ENCODE results near the gene LCN15. TPM values are rescaled to one million over a fixed set of nuclear protein-coding genes. Genes with fewer than 3 reads are reported as not detected.
"Not testable (repeated sequence)": the region's sequence is repeated elsewhere in the genome, so short reads cannot be mapped to it uniquely, and the experiment has no call there.

LCN15 gene
- total RNA-seq, 1 donor = not detected

- no peak for DNase-seq (ENCODE audit: low read depth in 2 of 3, low spot score in 2 of 3)
Observed at GRCh38 chr9:136795000-136795348, 30.7 kb upstream of the LCN15 start.

GRCh38 chr9:136794281-136794999 lies 30.1 kb upstream of the LCN15 start:
- no peak for DNase-seq (ENCODE audit: low read depth in 2 of 3, low spot score in 2 of 3)

GRCh38 chr9:136793086-136793946 lies 29.0 kb upstream of the LCN15 start:
- no peak for DNase-seq (ENCODE audit: low read depth in 2 of 3, low spot score in 2 of 3)

GRCh38 chr9:136792321-136793085 lies 28.2 kb upstream of the LCN15 start:
- DNase-seq (ENCODE audit: low read depth in 2 of 3, low spot score in 2 of 3) = no peak

- peak; percentile 53 to 63 (median 62) for DNase-seq (ENCODE audit: low read depth in 2 of 3, low spot score in 2 of 3)
Observed at GRCh38 chr9:136791516-136792276, 27.4 kb upstream of the LCN15 start.

GRCh38 chr9:136790640-136791515 lies 26.6 kb upstream of the LCN15 start, which contains the start of gene TMEM141:
TSS of gene TMEM141 (plus strand) at chr9:136791344. CDS start at chr9:136791371, 27 bp downstream.
- DNase-seq (ENCODE audit: low read depth in 2 of 3, low spot score in 2 of 3) = peak; percentile 99

- DNase-seq (ENCODE audit: low read depth in 2 of 3, low spot score in 2 of 3) = no peak
Observed at GRCh38 chr9:136789523-136789937, 25.2 kb upstream of the LCN15 start.

- DNase-seq (ENCODE audit: low read depth in 2 of 3, low spot score in 2 of 3) = peak in 1 of 3 donors; percentile 24
Observed at GRCh38 chr9:136788644-136789522, 24.6 kb upstream of the LCN15 start.

- DNase-seq (ENCODE audit: low read depth in 2 of 3, low spot score in 2 of 3) = peak in 2 of 3 donors; percentile 66 to 86
Observed at GRCh38 chr9:136787690-136788400, 23.5 kb upstream of the LCN15 start.

GRCh38 chr9:136786983-136787382 lies 22.7 kb upstream of the LCN15 start:
- not testable (repeated sequence) for DNase-seq (ENCODE audit: low read depth in 2 of 3, low spot score in 2 of 3)

- no peak for DNase-seq (ENCODE audit: low read depth in 2 of 3, low spot score in 2 of 3)
Observed at GRCh38 chr9:136786451-136786850, 22.1 kb upstream of the LCN15 start.

- not testable (repeated sequence) for DNase-seq (ENCODE audit: low read depth in 2 of 3, low spot score in 2 of 3)
Observed at GRCh38 chr9:136785565-136786355, 21.4 kb upstream of the LCN15 start.

- no peak for DNase-seq (ENCODE audit: low read depth in 2 of 3, low spot score in 2 of 3)
Observed at GRCh38 chr9:136784997-136785361, 20.7 kb upstream of the LCN15 start.

GRCh38 chr9:136784249-136784996 lies 20.1 kb upstream of the LCN15 start:
- peak in 1 of 3 donors; percentile 61 for DNase-seq (ENCODE audit: low read depth in 2 of 3, low spot score in 2 of 3)

- no peak for DNase-seq (ENCODE audit: low read depth in 2 of 3, low spot score in 2 of 3)
Observed at GRCh38 chr9:136782452-136782851, 18.1 kb upstream of the LCN15 start.

GRCh38 chr9:136779808-136780207 lies 15.5 kb upstream of the LCN15 start:
- DNase-seq (ENCODE audit: low read depth in 2 of 3, low spot score in 2 of 3) = no peak
